Vagina (tissue), 2 donors: Measurements from ENCODE around the gene MALT1. TPM values are rescaled to one million over a fixed set of nuclear protein-coding genes. Genes with fewer than 3 reads are reported as not detected.

Experiments used
- DNase-seq, 2 donors: peaks; one replicate each; pipeline ENCODE4 v3.0.0-alpha.2; 2017; ENCODE audit errors: extremely low spot score in 2 of 2
- H3K27ac ChIP-seq: fragments of 200-600 bp; sonication (generic); one replicate; pipeline ENCODE4 v1.5.1; 2019
- H3K27me3 ChIP-seq: fragments of 200-600 bp; sonication (generic); one replicate; pipeline ENCODE4 v1.5.1; 2019
- H3K36me3 ChIP-seq, 2 donors: fragments of 200-600 bp; sonication (generic); one replicate each; pipeline ENCODE4 v1.5.1; 2017 to 2019
- H3K4me1 ChIP-seq: fragments of 200-600 bp; sonication (generic); one replicate; pipeline ENCODE4 v1.5.1; 2019
- H3K4me3 ChIP-seq, 2 donors: fragments of 200-600 bp; sonication (generic); 1 replicate in 1 of 2; 2 replicates in 1 of 2; pipeline ENCODE4 v1.5.1; 2016 to 2019
- H3K9me3 ChIP-seq: fragments of 200-600 bp; sonication (generic); one replicate; pipeline ENCODE4 v1.5.1; 2019
- POLR2A ChIP-seq, 2 donors: fragments of 450-650 bp; IDR thresholded peaks; one replicate each; pipeline ENCODE4 v1.6.1; 2017; ENCODE audit warnings: antibody characterized with exemption in 2 of 2, mild to moderate bottlenecking in 2 of 2, moderate library complexity in 2 of 2
- POLR2AphosphoS5 ChIP-seq, 2 donors: sonication (generic); formaldehyde crosslinking; IDR thresholded peaks; one replicate each; pipeline ENCODE4 v1.9.0; 2017; ENCODE audit warnings: antibody characterized with exemption in 2 of 2, mild to moderate bottlenecking in 2 of 2, low read depth in 1 of 2; ENCODE audit not compliant: insufficient read depth in 1 of 2
- intact Hi-C: fragments of 100-400 bp; cut with DNase I; formaldehyde crosslinking; loops from one replicate; pipeline ENCODE4 v1.15.1; 2023
- total RNA-seq: library from RNA; depleted of rRNA; stranded (reverse); fragments of >200 nt; gene quantifications from one replicate; pipeline ENCODE4 v1.2.3, GENCODE V29; 2016
- TF ChIP-seq, protein P1 (sequence below), 3 experiments: fragments of 450-650 bp in 2 of 3; fragments of 200-600 bp in 1 of 3; sonication (generic) in 1 of 3; IDR thresholded peaks; one replicate each; pipeline ENCODE4 v1.5.1; 2017 to 2019; ENCODE audit warnings: antibody characterized with exemption in 3 of 3, mild to moderate bottlenecking in 2 of 3, moderate library complexity in 2 of 3

MALT1 gene
- total RNA-seq, 1 donor from 2014 or later: 35.8 TPM

DNA sequence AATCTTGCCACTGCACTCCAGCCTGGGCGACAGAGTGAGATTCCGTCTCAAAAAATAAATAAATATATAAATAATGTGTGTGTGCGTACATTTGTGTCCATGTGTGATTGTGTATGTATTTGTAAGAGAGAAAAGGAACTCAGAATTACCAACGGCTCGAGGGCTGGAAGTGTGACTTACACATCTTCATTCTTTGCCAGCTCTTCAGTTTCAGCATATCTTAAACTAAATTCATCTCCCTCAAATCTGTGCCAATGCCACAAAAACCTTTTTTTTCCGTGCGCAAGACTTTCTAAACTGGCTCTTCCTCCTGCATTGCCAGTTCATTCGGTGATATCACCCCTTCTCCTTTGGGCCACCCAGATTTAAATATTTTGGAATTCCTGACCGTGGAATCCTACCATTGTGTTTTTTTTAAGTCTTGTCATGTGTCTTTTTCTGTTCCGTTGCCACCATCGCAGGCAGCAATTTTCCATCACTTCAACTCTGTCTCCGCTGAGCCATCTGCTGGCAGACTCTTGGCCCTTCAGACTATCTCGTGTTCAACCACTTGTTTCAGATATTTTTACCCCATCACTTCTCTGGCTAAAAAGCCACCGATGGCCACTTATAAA is 116.4 kb downstream of the MALT1 start:
- DNase-seq: no peak
- no peaks in the 10 kb centered on the region for H3K36me3 ChIP-seq
- no peaks in the 10 kb centered on the region for H3K27me3 ChIP-seq
- H3K4me1 ChIP-seq: peaks cover 42% of the 10 kb centered on the region
- H3K27ac ChIP-seq: peak overlapping the region; percentile 81
- intact Hi-C loops: no loop called here
- H3K9me3 ChIP-seq: no peaks in the 10 kb centered on the region
- TF ChIP-seq POLR2AphosphoS5 (IDR thresholded peaks at IDR 0.05; ENCODE audit: insufficient read depth in 1 of 2, low read depth in 1 of 2) (no peak), POLR2A (IDR thresholded peaks at IDR 0.05) (no peak)
- TF ChIP-seq, protein P1, sequence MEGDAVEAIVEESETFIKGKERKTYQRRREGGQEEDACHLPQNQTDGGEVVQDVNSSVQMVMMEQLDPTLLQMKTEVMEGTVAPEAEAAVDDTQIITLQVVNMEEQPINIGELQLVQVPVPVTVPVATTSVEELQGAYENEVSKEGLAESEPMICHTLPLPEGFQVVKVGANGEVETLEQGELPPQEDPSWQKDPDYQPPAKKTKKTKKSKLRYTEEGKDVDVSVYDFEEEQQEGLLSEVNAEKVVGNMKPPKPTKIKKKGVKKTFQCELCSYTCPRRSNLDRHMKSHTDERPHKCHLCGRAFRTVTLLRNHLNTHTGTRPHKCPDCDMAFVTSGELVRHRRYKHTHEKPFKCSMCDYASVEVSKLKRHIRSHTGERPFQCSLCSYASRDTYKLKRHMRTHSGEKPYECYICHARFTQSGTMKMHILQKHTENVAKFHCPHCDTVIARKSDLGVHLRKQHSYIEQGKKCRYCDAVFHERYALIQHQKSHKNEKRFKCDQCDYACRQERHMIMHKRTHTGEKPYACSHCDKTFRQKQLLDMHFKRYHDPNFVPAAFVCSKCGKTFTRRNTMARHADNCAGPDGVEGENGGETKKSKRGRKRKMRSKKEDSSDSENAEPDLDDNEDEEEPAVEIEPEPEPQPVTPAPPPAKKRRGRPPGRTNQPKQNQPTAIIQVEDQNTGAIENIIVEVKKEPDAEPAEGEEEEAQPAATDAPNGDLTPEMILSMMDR (IDR thresholded peaks at IDR 0.05): no peak
- no peak overlapping the region for H3K4me3 ChIP-seq

DNA sequence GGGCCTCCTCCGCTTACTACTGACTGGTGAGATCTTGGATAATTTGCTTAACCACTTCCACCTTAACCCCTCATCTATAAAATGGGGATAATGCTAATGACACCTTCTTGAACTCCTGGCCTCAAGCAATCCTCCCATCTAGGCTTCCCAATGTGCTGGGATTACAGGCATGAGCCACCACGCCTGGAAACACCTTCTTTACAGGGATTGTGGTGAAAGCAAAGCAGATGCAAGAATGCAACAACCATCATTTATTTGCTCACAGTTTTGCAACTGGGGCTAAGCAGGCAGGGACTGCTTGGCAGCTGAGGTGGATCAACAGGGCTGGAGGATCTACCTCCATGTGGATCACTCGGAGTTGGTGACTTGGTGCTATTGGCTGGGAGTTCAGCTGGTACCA is 117.2 kb downstream of the MALT1 start:
- DNase-seq: no peak
- Histone ChIP-seq H3K4me1 (peaks cover 48% of the 10 kb centered on the region), H3K27ac (peak overlapping the region; percentile 81), H3K27me3 (no peaks in the 10 kb centered on the region), H3K36me3 (no peaks in the 10 kb centered on the region), H3K9me3 (no peaks in the 10 kb centered on the region), H3K4me3 (no peak overlapping the region)
- intact Hi-C loops: no loop called here
- TF ChIP-seq, protein P1 (IDR thresholded peaks at IDR 0.05): no peak
- no peak for TF ChIP-seq POLR2A (IDR thresholded peaks at IDR 0.05)
- TF ChIP-seq POLR2AphosphoS5 (IDR thresholded peaks at IDR 0.05; ENCODE audit: insufficient read depth in 1 of 2, low read depth in 1 of 2): no peak

DNA sequence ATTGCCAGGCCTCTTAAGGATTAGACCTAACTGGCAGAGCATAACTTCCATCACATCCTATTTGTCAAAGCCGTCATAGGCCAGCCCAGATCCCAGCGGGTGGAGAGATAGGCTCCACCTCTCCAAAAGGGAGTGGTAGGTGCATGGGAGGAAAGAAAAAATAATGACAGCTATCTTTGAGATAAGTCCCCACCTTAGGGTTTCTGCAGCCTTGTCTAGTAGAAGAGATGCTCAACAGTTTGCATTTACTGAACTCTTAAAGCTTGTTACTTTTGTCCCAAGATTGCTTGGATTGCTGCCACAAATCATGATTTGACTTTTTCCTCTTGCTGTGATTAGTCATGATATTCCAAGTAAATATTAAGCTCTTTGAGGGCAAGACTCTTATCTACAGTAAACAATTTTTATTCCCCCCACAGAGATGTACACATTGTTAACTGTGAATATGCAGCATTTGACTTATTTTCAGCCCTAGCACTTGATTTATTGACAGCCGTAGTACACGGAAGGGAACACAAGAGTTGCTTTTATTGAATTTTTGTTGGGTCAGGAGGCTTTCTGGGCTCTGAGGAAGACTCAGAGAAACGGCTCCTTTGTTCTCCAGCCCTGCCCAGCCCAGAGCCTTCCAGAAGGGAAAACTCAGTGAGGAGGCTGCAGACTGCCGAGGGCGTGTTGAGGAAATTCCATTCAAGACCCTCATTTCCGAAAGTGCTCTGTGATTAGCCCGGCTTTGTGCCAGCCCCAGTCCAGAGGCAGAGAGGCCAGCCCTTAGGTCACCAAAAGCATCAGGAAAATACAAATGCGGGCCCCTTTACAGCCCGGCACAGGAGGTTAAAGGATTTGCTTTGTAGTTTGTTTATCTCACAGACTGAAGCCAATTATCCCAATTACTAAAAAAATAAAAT is 118.0 kb downstream of the MALT1 start:
- H3K4me1 ChIP-seq: peaks cover 45% of the 10 kb centered on the region
- intact Hi-C loops: no loop called here

DNA sequence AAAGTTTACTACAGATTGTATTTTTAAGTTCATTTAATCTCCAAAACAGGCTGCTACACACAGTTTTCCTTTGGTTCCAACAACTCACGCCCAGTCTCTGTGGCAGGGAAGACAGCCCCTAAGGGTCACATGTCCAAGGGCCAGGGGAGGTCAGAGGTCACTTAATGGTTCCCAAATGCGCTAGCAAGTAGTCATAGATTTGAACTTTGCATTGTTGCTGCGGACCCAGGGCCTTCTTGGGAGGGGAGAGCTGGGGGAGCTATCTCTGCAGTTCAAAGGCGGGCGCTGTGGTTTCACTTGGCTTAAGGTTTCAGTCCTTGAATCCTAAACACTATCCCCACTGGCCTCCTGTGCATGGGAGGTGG is 118.6 kb downstream of the MALT1 start:
- Histone ChIP-seq H3K27ac (peak overlapping the region; percentile 81), H3K4me3 (no peak overlapping the region), H3K27me3 (no peaks in the 10 kb centered on the region), H3K4me1 (peaks cover 38% of the 10 kb centered on the region), H3K36me3 (no peaks in the 10 kb centered on the region), H3K9me3 (no peaks in the 10 kb centered on the region)
- intact Hi-C loops: no loop called here
- DNase-seq: no peak
- no peak for TF ChIP-seq POLR2A (IDR thresholded peaks at IDR 0.05)
- TF ChIP-seq, protein P1 (IDR thresholded peaks at IDR 0.05): no peak
- TF ChIP-seq POLR2AphosphoS5 (IDR thresholded peaks at IDR 0.05; ENCODE audit: insufficient read depth in 1 of 2, low read depth in 1 of 2): no peak

More for the DNA sequence above, 118.0 kb downstream of the MALT1 start:
- DNase-seq: no peak
- peak overlapping the region; percentile 81 for H3K27ac ChIP-seq
- H3K9me3 ChIP-seq: no peaks in the 10 kb centered on the region
- H3K27me3 ChIP-seq: no peaks in the 10 kb centered on the region
- H3K4me3 ChIP-seq: no peak overlapping the region
- no peak for TF ChIP-seq POLR2AphosphoS5 (IDR thresholded peaks at IDR 0.05; ENCODE audit: insufficient read depth in 1 of 2, low read depth in 1 of 2)
- TF ChIP-seq, protein P1 (IDR thresholded peaks at IDR 0.05): no peak
- no peak for TF ChIP-seq POLR2A (IDR thresholded peaks at IDR 0.05)
- H3K36me3 ChIP-seq: no peaks in the 10 kb centered on the region

DNA sequence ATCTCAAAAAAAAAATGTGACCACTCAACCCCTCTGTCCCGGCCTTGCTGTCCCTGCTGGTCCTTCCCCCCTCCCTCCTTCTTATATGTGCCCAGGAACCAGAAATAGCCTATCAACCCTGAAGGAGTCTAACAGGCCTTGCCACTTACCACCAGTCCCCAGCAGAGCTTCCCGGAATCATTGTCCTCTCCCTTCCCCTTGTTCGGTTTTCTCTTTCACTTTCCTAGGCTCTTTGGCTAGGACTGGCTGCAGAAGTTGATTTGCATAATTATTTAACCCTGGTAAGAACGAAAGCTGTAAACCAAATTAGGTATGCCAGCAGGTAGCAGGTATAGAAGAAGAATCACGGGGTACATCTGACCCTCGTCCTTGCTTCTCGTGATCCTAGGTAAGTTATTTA is 120.8 kb downstream of the MALT1 start:
- no peak overlapping the region for H3K27ac ChIP-seq

More for the DNA sequence above, 120.8 kb downstream of the MALT1 start:
- H3K4me1 ChIP-seq: peaks cover 27% of the 10 kb centered on the region
- no peak for DNase-seq
- H3K36me3 ChIP-seq: no peaks in the 10 kb centered on the region
- H3K9me3 ChIP-seq: no peaks in the 10 kb centered on the region
- no peaks in the 10 kb centered on the region for H3K27me3 ChIP-seq
- TF ChIP-seq POLR2A (IDR thresholded peaks at IDR 0.05) (no peak), POLR2AphosphoS5 (IDR thresholded peaks at IDR 0.05; ENCODE audit: insufficient read depth in 1 of 2, low read depth in 1 of 2) (no peak)
- TF ChIP-seq, protein P1 (IDR thresholded peaks at IDR 0.05): no peak
- H3K4me3 ChIP-seq: no peak overlapping the region
- intact Hi-C loops: no loop called here
